Lung (tissue), 12 donors: Measurements from ENCODE around the gene CYGB. TPM values are rescaled to one million over a fixed set of nuclear protein-coding genes. Genes with fewer than 3 reads are reported as not detected.
A peak's percentile ranks its signal among the peaks of the same experiment; 100 is the strongest.

Experiments used
- ATAC-seq: fragments of 200-7000 bp; cut with Tn5 transposase; one replicate; pipeline ENCODE4 v1.9.1; 2020; ENCODE audit warnings: moderate number of reproducible peaks; ENCODE audit not compliant: insufficient read depth, low FRiP score
- DNase-seq, 3 donors: peaks; one replicate each; pipeline ENCODE4 v3.0.0-alpha.2; 2013 to 2017
- H3K27ac ChIP-seq, 2 donors: one replicate each; pipeline ENCODE4 v1.5.1; 2013; ENCODE audit warnings: mild to moderate bottlenecking in 2 of 2, moderate library complexity in 2 of 2, control low read depth in 1 of 2, inconsistent platforms in 1 of 2, low read depth in 1 of 2, low read length in 1 of 2
- H3K27me3 ChIP-seq, 3 donors: one replicate each; pipeline ENCODE4 v1.5.1; 2013; ENCODE audit warnings: low read length in 2 of 3; ENCODE audit not compliant: control insufficient read depth in 3 of 3, insufficient read depth in 3 of 3
- H3K36me3 ChIP-seq, 4 donors: one replicate each; pipeline ENCODE4 v1.5.1; 2013; ENCODE audit warnings: low read length in 4 of 4, mild to moderate bottlenecking in 1 of 4, moderate library complexity in 1 of 4; ENCODE audit not compliant: control insufficient read depth in 4 of 4, insufficient read depth in 4 of 4
- H3K4me1 ChIP-seq, 5 donors: one replicate each; pipeline ENCODE4 v1.5.1; 2013; ENCODE audit warnings: low read length in 5 of 5, mild to moderate bottlenecking in 2 of 5, moderate library complexity in 1 of 5; ENCODE audit not compliant: control insufficient read depth in 5 of 5, insufficient read depth in 5 of 5
- H3K4me3 ChIP-seq: one replicate; pipeline ENCODE4 v1.5.1; 2013; ENCODE audit warnings: mild to moderate bottlenecking, control low read depth, moderate library complexity
- H3K9ac ChIP-seq, 2 donors: one replicate each; pipeline ENCODE4 v1.5.1; 2013; ENCODE audit warnings: low read length in 2 of 2, control low read depth in 1 of 2; ENCODE audit not compliant: insufficient read depth in 1 of 2
- H3K9me3 ChIP-seq, 4 donors: one replicate each; pipeline ENCODE4 v1.5.1; 2013; ENCODE audit warnings: low read length in 3 of 4, mild to moderate bottlenecking in 1 of 4, moderate library complexity in 1 of 4; ENCODE audit not compliant: control insufficient read depth in 4 of 4, insufficient read depth in 3 of 4
- WGBS, 2 donors: extraction: QIAGEN DNeasy Blood & Tissue Kit; methylation state at CpG; one replicate each; pipeline ENCODE4 v1.1.7; 2013; 5-methylcytosine and 5-hydroxymethylcytosine counted together
- polyA plus RNA-seq, 2 donors: library from polyadenylated mRNA; stranded (reverse); fragments of 200-250 nt; gene quantifications; one replicate each; pipeline ENCODE4 v1.2.1, GENCODE V29; 2013
- total RNA-seq, 2 donors: library from RNA; depleted of rRNA in 1 of 2; stranded (reverse); fragments of >200 nt in 1 of 2; gene quantifications; one replicate each; pipeline ENCODE4 v1.2.1, GENCODE V29; 2014 to 2021
- TF ChIP-seq, protein P1 (sequence below): IDR thresholded peaks from 2 replicates; pipeline ENCODE4 v1.5.1; 2012; ENCODE audit warnings: mild to moderate bottlenecking; ENCODE audit errors: control extremely low read depth, extremely low read depth
- donor health status: control.
- donor health status: control.
- donor health status: Bipolar disorder and iron deficiency.
- donor health status: healthy.
- donor health status: DM: yes; HTN: yes; CAD: no.

The CYGB gene
- total and polyA plus RNA-seq, 4 donors: 15.9 to 30.4 (median 20.7) TPM

- Histone ChIP-seq H3K27me3 (peaks cover 0 to 39% (median 30%) of the 10 kb centered on the region in 3 donors), H3K36me3 (no peaks in the 10 kb centered on the region), H3K9ac (no peak overlapping the region)
Measured at GRCh38 chr17:76585033-76585648, 47.6 kb upstream of the CYGB start.

DNA sequence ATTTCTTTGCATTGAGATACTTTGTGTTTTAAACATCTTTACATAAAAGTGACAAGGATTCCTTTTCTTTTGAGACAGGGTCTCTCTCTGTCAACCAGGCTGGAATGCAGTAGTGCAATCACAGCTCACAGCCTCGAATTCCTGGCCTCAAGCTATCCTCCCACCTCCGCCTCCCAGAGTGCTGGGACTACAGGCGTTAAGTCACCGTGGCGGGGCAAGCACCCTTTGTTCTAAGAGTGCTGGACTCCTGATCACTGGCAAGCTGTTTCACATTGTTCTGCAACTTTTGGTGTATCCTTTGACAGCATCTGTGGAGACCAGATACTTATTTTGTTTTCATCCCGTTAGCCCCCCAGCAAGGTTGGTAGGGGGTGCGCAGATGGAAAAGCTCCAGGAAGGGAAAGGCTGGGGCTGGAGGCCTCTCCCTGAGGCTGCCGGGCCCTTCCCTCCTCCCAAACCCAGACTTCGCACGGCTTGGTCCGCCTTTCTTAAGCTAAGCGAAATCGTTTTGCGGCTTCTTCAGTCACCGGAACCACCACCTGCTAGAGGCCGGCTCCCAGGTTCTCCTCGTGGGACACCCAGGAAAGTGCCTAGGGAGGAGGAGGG lies 47.0 kb upstream of the CYGB start:
- 23 to 27% methylated on average over 16 to 17 of the region's 17 CpGs for WGBS, 2 donors
- Histone ChIP-seq H3K4me1 (peaks cover 0 to 6% (median 4%) of the 10 kb centered on the region in 5 donors), H3K9ac (no peak overlapping the region), H3K27ac (peak overlapping the region in 1 of 2 donors; percentile 92), H3K4me3 (peak overlapping the region; percentile 68), H3K27me3 (peaks cover 0 to 39% (median 30%) of the 10 kb centered on the region in 3 donors), H3K9me3 (no peaks in the 10 kb centered on the region), H3K36me3 (no peaks in the 10 kb centered on the region)
- DNase-seq (no peak), ATAC-seq (no peak)
- TF ChIP-seq, protein P1, sequence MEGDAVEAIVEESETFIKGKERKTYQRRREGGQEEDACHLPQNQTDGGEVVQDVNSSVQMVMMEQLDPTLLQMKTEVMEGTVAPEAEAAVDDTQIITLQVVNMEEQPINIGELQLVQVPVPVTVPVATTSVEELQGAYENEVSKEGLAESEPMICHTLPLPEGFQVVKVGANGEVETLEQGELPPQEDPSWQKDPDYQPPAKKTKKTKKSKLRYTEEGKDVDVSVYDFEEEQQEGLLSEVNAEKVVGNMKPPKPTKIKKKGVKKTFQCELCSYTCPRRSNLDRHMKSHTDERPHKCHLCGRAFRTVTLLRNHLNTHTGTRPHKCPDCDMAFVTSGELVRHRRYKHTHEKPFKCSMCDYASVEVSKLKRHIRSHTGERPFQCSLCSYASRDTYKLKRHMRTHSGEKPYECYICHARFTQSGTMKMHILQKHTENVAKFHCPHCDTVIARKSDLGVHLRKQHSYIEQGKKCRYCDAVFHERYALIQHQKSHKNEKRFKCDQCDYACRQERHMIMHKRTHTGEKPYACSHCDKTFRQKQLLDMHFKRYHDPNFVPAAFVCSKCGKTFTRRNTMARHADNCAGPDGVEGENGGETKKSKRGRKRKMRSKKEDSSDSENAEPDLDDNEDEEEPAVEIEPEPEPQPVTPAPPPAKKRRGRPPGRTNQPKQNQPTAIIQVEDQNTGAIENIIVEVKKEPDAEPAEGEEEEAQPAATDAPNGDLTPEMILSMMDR: no peak

More at GRCh38 chr17:76585033-76585648, 47.6 kb upstream of the CYGB start:
- ATAC-seq (peak; percentile 9), DNase-seq (peak in 2 of 3 donors; percentile 37 to 38)
- Histone ChIP-seq H3K4me3 (peak overlapping the region; percentile 68), H3K4me1 (peaks cover 0 to 6% (median 4%) of the 10 kb centered on the region in 5 donors), H3K27ac (peak overlapping the region in 1 of 2 donors; percentile 92), H3K9me3 (no peaks in the 10 kb centered on the region)
- TF ChIP-seq, protein P1: no peak
- 0 to 1% methylated on average over 56 to 62 of the region's 62 CpGs for WGBS, 2 donors

DNA sequence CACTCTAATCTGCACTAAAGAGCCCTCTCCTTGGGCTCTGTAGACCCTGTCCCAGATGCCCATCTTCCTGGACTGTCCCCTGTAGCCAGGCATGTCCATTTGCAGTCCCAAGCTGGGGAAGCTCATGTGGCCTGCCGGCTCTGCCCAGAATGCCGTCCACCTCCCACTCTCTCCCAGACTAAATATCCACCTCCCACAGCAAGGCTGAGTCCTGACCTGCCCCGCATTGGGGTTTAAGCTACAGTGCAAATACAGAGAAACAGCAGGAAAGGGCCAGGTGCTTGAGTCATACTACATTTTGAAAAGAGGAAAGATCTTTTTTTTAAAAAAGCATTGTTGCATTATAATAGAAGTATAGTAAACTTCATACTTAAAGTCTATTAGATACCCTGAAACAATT lies 45.2 kb upstream of the CYGB start:
- Histone ChIP-seq H3K9me3 (no peaks in the 10 kb centered on the region), H3K36me3 (no peaks in the 10 kb centered on the region), H3K27ac (no peak overlapping the region), H3K27me3 (peaks cover 0 to 29% (median 24%) of the 10 kb centered on the region in 3 donors), H3K4me1 (peaks cover 0 to 6% (median 4%) of the 10 kb centered on the region in 5 donors), H3K9ac (no peak overlapping the region), H3K4me3 (no peak overlapping the region)
- no peak for DNase-seq
- TF ChIP-seq, protein P1: no peak
- ATAC-seq: no peak
- 28 to 31% methylated on average over 3 of the region's 3 CpGs for WGBS, 2 donors
